Brain microvascular endothelial cell (primary cell): ENCODE data around the gene NBPF12.
"Not testable (repeated sequence)": the region's sequence is repeated elsewhere in the genome, so short reads cannot be mapped to it uniquely, and the experiment has no call there.

ENCODE experiments used
- DNase-seq: peaks from one replicate; pipeline ENCODE4 v3.0.0-alpha.2; 2020
- H3K27ac ChIP-seq: fragments of 250-450 bp; sonication (Bioruptor Pico); 2 replicates; pipeline ENCODE4 v1.5.1; 2020; ENCODE audit warnings: mild to moderate bottlenecking, moderate library complexity
- H3K27me3 ChIP-seq: fragments of 250-450 bp; sonication (Bioruptor Pico); replicated peaks from 2 replicates; pipeline ENCODE4 v1.5.1; 2020; ENCODE audit warnings: mild to moderate bottlenecking
- H3K36me3 ChIP-seq: fragments of 250-450 bp; sonication (Bioruptor Pico); replicated peaks from 2 replicates; pipeline ENCODE4 v1.5.1; 2020; ENCODE audit warnings: mild to moderate bottlenecking
- H3K4me3 ChIP-seq: 2 replicates; pipeline ENCODE4 v1.5.1; 2011; ENCODE audit warnings: low read depth, mild to moderate bottlenecking, control low read depth, low read length, moderate library complexity
- CTCF ChIP-seq: IDR thresholded peaks from 2 replicates; pipeline ENCODE4 v1.5.1; 2011; ENCODE audit warnings: low read depth, mild to moderate bottlenecking, moderate library complexity, low read length, control low read depth, inconsistent platforms; ENCODE audit errors: missing control alignments
- in situ Hi-C: cut with HindIII; loops from 2 replicates; pipeline ENCODE4 v1.10.0; 2017; ENCODE audit warnings: low sequenced_read_pairs, low pct_ligation_motif_present

Gene NBPF12

GRCh38 chr1:146940293-146940692 is 2.2 kb downstream of the NBPF12 start:
- H3K4me3 ChIP-seq, DNase-seq, H3K27ac ChIP-seq, H3K36me3 ChIP-seq, H3K27me3 ChIP-seq, in situ Hi-C loops: not testable (repeated sequence)

- H3K27ac ChIP-seq, H3K27me3 ChIP-seq, in situ Hi-C loops, H3K4me3 ChIP-seq, H3K36me3 ChIP-seq, DNase-seq: not testable (repeated sequence)
Observed at GRCh38 chr1:146943342-146943886, 5.3 kb downstream of the NBPF12 start.

- H3K27ac ChIP-seq, H3K4me3 ChIP-seq, in situ Hi-C loops, H3K36me3 ChIP-seq, H3K27me3 ChIP-seq, DNase-seq: not testable (repeated sequence)
Observed at GRCh38 chr1:146948127-146948526, 10.0 kb downstream of the NBPF12 start.

DNA sequence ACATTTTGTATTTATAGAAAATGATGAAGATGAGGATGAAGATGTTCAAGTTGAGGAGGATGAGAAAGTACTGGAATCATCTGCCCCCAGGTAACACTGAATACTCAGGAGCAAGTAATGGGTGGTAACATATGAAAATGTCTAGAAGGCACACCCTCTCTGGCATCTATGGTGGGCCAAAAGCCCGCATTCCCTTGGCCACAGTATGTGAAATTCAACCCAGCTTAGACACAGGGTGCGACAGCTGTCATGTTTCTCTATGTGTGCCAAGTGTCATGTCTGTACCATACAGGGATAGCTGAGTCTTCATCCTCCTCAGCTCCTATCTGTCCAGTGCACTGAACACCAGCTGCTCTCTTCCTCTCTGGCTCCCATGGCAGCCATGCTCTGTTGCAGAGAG is 26.2 kb downstream of the NBPF12 start:
- H3K4me3 ChIP-seq, H3K36me3 ChIP-seq, H3K27me3 ChIP-seq, H3K27ac ChIP-seq, in situ Hi-C loops, DNase-seq: not testable (repeated sequence)

GRCh38 chr1:146966351-146966750 is 28.2 kb downstream of the NBPF12 start:
- H3K27ac ChIP-seq, DNase-seq, H3K27me3 ChIP-seq, H3K4me3 ChIP-seq, H3K36me3 ChIP-seq, in situ Hi-C loops: not testable (repeated sequence)
- TF ChIP-seq CTCF: peak; percentile 49

- in situ Hi-C loops, DNase-seq, H3K36me3 ChIP-seq, H3K27me3 ChIP-seq, H3K27ac ChIP-seq, H3K4me3 ChIP-seq: not testable (repeated sequence)
Observed at GRCh38 chr1:146970656-146971055, 32.5 kb downstream of the NBPF12 start.

DNA sequence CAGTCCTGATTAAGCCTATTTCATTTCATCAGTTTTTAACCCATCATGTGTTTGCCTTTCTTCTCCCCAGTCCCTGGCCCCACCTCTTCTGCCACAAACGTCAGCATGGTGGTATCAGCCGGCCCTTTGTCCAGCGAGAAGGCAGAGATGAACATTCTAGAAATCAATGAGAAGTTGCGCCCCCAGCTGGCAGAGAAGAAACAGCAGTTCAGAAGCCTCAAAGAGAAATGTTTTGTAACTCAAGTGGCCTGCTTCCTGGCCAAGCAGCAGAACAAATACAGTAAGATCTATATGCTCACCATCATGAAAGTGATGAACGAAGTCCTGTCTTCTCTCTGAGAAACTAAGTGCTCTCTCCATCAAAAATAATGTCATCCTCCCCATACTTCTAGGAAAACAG is 34.6 kb downstream of the NBPF12 start:
- TF ChIP-seq CTCF: peak; percentile 20
- H3K4me3 ChIP-seq, H3K27ac ChIP-seq, in situ Hi-C loops, H3K36me3 ChIP-seq, DNase-seq, H3K27me3 ChIP-seq: not testable (repeated sequence)

DNA sequence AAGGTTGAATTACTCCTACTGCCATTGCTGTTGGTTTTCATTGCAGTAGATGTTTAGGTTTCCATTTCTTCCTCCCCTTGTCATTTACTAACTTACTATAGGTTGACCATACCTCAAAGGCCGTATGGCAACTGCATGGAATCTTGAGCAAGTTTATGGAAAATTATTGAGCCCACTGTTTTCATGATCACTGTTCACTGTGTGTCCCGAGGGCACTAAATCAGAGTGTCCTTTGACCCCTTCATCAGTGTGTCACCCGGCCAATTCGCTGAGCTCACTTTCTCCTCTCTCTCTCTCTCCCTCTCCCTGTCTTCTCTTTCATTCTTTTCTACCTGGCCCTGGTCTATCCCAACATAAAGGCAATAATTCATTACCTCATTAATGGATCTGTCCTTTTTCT is 47.7 kb downstream of the NBPF12 start:
- DNase-seq, in situ Hi-C loops, H3K4me3 ChIP-seq, H3K27me3 ChIP-seq, H3K36me3 ChIP-seq, H3K27ac ChIP-seq: not testable (repeated sequence)

DNA sequence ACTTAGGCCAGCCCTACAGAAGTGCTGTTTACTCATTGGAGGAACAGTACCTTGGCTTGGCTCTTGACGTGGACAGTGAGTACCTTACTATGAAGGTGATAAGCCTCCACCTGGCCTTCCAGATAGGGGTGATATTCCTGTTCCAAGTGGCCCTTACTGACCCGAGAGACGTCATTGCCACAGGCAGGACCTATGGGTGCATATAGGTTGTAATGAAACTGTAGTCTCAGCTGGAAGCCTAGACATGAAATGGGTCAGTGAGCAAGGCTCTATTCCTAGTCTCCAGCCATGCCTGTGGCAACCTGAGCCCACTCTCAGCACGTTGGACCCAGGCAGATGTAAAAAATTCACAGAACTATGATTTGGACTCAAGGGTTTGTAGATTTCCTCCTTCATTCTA is 48.3 kb downstream of the NBPF12 start:
- DNase-seq, H3K4me3 ChIP-seq, H3K27ac ChIP-seq, H3K27me3 ChIP-seq, in situ Hi-C loops, H3K36me3 ChIP-seq: not testable (repeated sequence)

- H3K27ac ChIP-seq, H3K4me3 ChIP-seq, in situ Hi-C loops, DNase-seq, H3K27me3 ChIP-seq, H3K36me3 ChIP-seq: not testable (repeated sequence)
Observed at GRCh38 chr1:146987502-146987901, 49.4 kb downstream of the NBPF12 start.

DNA sequence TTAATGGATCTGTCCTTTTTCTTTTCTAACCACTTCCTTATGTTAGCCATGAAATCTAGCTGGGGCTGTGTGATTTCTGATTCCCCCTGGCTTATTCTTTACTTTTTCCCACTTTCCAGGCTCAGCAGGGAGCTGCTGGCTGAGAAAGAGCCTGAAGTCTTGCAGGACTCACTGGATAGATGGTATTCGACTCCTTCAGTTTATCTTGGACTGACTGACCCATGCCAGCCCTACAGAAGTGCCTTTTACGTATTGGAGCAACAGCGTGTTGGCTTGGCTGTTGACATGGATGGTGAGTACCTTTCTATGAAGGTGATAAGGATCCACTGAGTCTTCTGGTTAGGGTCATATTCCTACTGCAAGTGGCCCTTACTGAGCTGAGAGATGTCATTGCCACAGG is 51.3 kb downstream of the NBPF12 start:
- H3K36me3 ChIP-seq, H3K27me3 ChIP-seq, H3K4me3 ChIP-seq, H3K27ac ChIP-seq, in situ Hi-C loops, DNase-seq: not testable (repeated sequence)

- H3K27ac ChIP-seq, in situ Hi-C loops: not testable (repeated sequence)
Observed at GRCh38 chr1:147008495-147008894, 70.4 kb downstream of the NBPF12 start.

GRCh38 chr1:147026975-147027374 is 88.9 kb downstream of the NBPF12 start:
- H3K27ac ChIP-seq, DNase-seq, in situ Hi-C loops, H3K27me3 ChIP-seq, H3K4me3 ChIP-seq, H3K36me3 ChIP-seq: not testable (repeated sequence)

More at GRCh38 chr1:147008495-147008894, 70.4 kb downstream of the NBPF12 start:
- not testable (repeated sequence) for DNase-seq, H3K4me3 ChIP-seq, H3K36me3 ChIP-seq, H3K27me3 ChIP-seq
